PC-3 (cell line): ENCODE results near the gene CHN1. TPM values are rescaled to one million over a fixed set of nuclear protein-coding genes. Genes with fewer than 3 reads are reported as not detected.

Experiments used
- ATAC-seq: fragments of 200-7000 bp; cut with Tn5 transposase; 2 replicates; pipeline ENCODE4 v1.9.1; 2020; ENCODE audit warnings: mild to moderate bottlenecking, moderate library complexity
- BruUV-seq: library from RNA; stranded (reverse); fragments of 400-500 nt; replicated peaks from 2 replicates; lab custom pipeline; 2021; lab: Mats Ljungman, UMichigan
- CTCF ChIA-PET: fragments of 300-600 bp; sonication (Branson Sonifier 250); formaldehyde crosslinking; loops from one replicate; lab custom pipeline; 2022; ENCODE audit warnings: antibody characterized with exemption; lab: Charles Lee
- POLR2A ChIA-PET: fragments of 300-600 bp; sonication (Branson Sonifier 250); formaldehyde crosslinking; loops from one replicate; lab custom pipeline; 2022; ENCODE audit warnings: antibody characterized with exemption; ENCODE audit not compliant: unreplicated experiment; lab: Charles Lee
- DNase-seq: peaks from one replicate; pipeline ENCODE4 v3.0.0-alpha.2; 2015
- H2AFZ ChIP-seq: fragments of 300-600 bp; sonication (generic); 2 replicates; pipeline ENCODE4 v1.6.0; 2016; ENCODE audit warnings: antibody characterized with exemption, low read length
- H3F3A ChIP-seq: fragments of 300-600 bp; sonication (generic); one replicate; pipeline ENCODE4 v1.6.0; 2017; ENCODE audit warnings: antibody characterized with exemption, low read length, control low read depth, mild to moderate bottlenecking; ENCODE audit not compliant: unreplicated experiment
- H3K27ac ChIP-seq: fragments of 300-600 bp; sonication (generic); 2 replicates; pipeline ENCODE4 v1.5.1; 2016; ENCODE audit warnings: mild to moderate bottlenecking, low read length
- H3K27me3 ChIP-seq: fragments of 300-600 bp; sonication (generic); 2 replicates; pipeline ENCODE4 v1.6.1; 2016; ENCODE audit warnings: low read length, mixed read lengths
- H3K36me3 ChIP-seq: fragments of 300-600 bp; sonication (generic); 2 replicates; pipeline ENCODE4 v1.6.1; 2016; ENCODE audit warnings: low read depth, mixed run types, low read length, mixed read lengths
- H3K4me1 ChIP-seq: fragments of 300-600 bp; sonication (generic); 2 replicates; pipeline ENCODE4 v1.5.1; 2016; ENCODE audit warnings: low read length; ENCODE audit not compliant: insufficient read depth
- H3K4me2 ChIP-seq: fragments of 300-600 bp; sonication (generic); 2 replicates; pipeline ENCODE4 v1.6.0; 2016; ENCODE audit warnings: low read length
- H3K4me3 ChIP-seq: fragments of 300-600 bp; sonication (generic); 2 replicates; pipeline ENCODE4 v1.5.1; 2016; ENCODE audit warnings: mild to moderate bottlenecking, low read length, mixed read lengths
- H3K79me2 ChIP-seq: fragments of 300-600 bp; sonication (generic); 2 replicates; pipeline ENCODE4 v1.6.1; 2017; ENCODE audit warnings: low read length, mixed read lengths
- H3K9ac ChIP-seq: fragments of 300-600 bp; sonication (generic); 2 replicates; pipeline ENCODE4 v1.6.0; 2016; ENCODE audit warnings: mild to moderate bottlenecking, low read length
- H3K9me2 ChIP-seq: fragments of 300-600 bp; sonication (generic); replicated peaks from 2 replicates; pipeline ENCODE4 v1.6.1; 2016; ENCODE audit warnings: mixed run types, low read length, mixed read lengths
- H3K9me3 ChIP-seq: fragments of 300-600 bp; sonication (generic); 2 replicates; pipeline ENCODE4 v1.6.1; 2016; ENCODE audit warnings: low read length, mixed read lengths
- H4K20me1 ChIP-seq: fragments of 300-600 bp; sonication (generic); 2 replicates; pipeline ENCODE4 v1.6.1; 2016; ENCODE audit warnings: low read length, mixed read lengths
- EZH2 ChIP-seq: fragments of 300-600 bp; sonication (generic); IDR thresholded peaks from one replicate; pipeline ENCODE4 v1.6.1; 2017; ENCODE audit warnings: antibody characterized with exemption, mild to moderate bottlenecking, low read length; ENCODE audit not compliant: unreplicated experiment
- EZH2phosphoT487 ChIP-seq: fragments of 300-600 bp; sonication (generic); IDR thresholded peaks from 2 replicates; pipeline ENCODE4 v1.6.1; 2018; ENCODE audit warnings: mild to moderate bottlenecking, antibody characterized with exemption, low read length, borderline replicate concordance
- intact Hi-C: fragments of 100-400 bp; cut with micrococcal nuclease; formaldehyde crosslinking; loops from 2 replicates; pipeline ENCODE4 v1.9.0; 2023
- total RNA-seq: library from RNA; depleted of rRNA; stranded (reverse); fragments of >200 nt; gene quantifications from 2 replicates; pipeline ENCODE4 v1.2.3, GENCODE V29; 2014
- TF ChIP-seq, protein P1 (sequence below): fragments of 300-600 bp; sonication (generic); conservative IDR thresholded peaks from 2 replicates; pipeline ENCODE4 v1.5.1; 2017; ENCODE audit warnings: antibody characterized with exemption, low read depth, mild to moderate bottlenecking, low read length

CHN1 gene
- total RNA-seq, 1 experiment from 2014 or later, result 7.8 TPM

GRCh38 chr2:174877751-174878150 is 127.4 kb downstream of the CHN1 start:
- Histone ChIP-seq H3K9ac (no peak overlapping the region), H3K4me3 (no peak overlapping the region), H3K9me3 (no peaks in the 10 kb centered on the region), H4K20me1 (no peaks in the 10 kb centered on the region), H3K9me2 (no peaks in the 10 kb centered on the region), H3F3A (no peaks in the 10 kb centered on the region), H3K4me2 (no peak overlapping the region), H3K36me3 (no peaks in the 10 kb centered on the region), H3K79me2 (no peaks in the 10 kb centered on the region), H2AFZ (no peak overlapping the region), H3K4me1 (no peaks in the 10 kb centered on the region), H3K27ac (no peak overlapping the region), H3K27me3 (no peaks in the 10 kb centered on the region)
- TF ChIP-seq, protein P1, sequence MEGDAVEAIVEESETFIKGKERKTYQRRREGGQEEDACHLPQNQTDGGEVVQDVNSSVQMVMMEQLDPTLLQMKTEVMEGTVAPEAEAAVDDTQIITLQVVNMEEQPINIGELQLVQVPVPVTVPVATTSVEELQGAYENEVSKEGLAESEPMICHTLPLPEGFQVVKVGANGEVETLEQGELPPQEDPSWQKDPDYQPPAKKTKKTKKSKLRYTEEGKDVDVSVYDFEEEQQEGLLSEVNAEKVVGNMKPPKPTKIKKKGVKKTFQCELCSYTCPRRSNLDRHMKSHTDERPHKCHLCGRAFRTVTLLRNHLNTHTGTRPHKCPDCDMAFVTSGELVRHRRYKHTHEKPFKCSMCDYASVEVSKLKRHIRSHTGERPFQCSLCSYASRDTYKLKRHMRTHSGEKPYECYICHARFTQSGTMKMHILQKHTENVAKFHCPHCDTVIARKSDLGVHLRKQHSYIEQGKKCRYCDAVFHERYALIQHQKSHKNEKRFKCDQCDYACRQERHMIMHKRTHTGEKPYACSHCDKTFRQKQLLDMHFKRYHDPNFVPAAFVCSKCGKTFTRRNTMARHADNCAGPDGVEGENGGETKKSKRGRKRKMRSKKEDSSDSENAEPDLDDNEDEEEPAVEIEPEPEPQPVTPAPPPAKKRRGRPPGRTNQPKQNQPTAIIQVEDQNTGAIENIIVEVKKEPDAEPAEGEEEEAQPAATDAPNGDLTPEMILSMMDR, result no peak
- TF ChIP-seq EZH2phosphoT487 (no peak), EZH2 (no peak)
- ChIA-PET POLR2A (no interaction called here), CTCF (interaction anchor here (0.6 kb wide), 1 partner anchor 35 kb away, joined by 5 read pairs; no protein-coding TSS in a partner anchor)
- BruUV-seq, result no TSS peak
- intact Hi-C loops, result no loop called here
- ATAC-seq (no peak), DNase-seq (no peak)

- ChIA-PET POLR2A (no interaction called here), CTCF (no interaction called here)
- Histone ChIP-seq H3K4me3 (no peak overlapping the region), H3K27me3 (no peaks in the 10 kb centered on the region), H2AFZ (no peak overlapping the region), H4K20me1 (no peaks in the 10 kb centered on the region), H3K79me2 (no peaks in the 10 kb centered on the region), H3K4me2 (no peak overlapping the region), H3K36me3 (no peaks in the 10 kb centered on the region), H3K4me1 (no peaks in the 10 kb centered on the region), H3K27ac (no peak overlapping the region), H3K9me3 (no peaks in the 10 kb centered on the region), H3K9ac (no peak overlapping the region), H3K9me2 (no peaks in the 10 kb centered on the region), H3F3A (no peaks in the 10 kb centered on the region)
- BruUV-seq, result no TSS peak
- ATAC-seq (no peak), DNase-seq (no peak)
- TF ChIP-seq EZH2, result no peak
- no peak for TF ChIP-seq EZH2phosphoT487
- TF ChIP-seq, protein P1, result no peak
- intact Hi-C loops, result no loop called here
These were observed 127.9 kb downstream of the CHN1 start for GRCh38 chr2:174877301-174877700.

DNA sequence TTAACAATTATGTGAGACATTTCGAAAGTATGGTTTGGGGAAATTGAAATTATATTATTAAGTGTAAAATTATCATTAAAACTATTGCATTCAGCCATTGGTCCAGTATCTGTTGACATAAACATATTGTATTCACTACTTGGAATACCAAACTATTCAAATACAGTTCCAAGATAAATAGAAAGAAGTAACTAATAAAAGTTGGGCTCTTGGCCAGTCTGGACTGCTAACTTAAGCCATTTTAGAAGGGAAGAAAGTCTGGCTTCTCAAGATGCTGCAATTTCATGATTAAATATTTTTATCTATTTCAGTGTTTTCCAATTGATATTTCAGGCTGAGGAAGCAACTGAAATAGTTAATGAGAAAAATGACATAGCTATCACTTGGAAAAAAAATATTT is 131.1 kb downstream of the CHN1 start:
- no peak overlapping the region for H3K4me3 ChIP-seq
- no peaks in the 10 kb centered on the region for H3K79me2 ChIP-seq
- H3K27ac ChIP-seq, result no peak overlapping the region
- intact Hi-C loops, result no loop called here
- TF ChIP-seq, protein P1, result no peak
- TF ChIP-seq EZH2 (no peak), EZH2phosphoT487 (no peak)
- no peaks in the 10 kb centered on the region for H3K9me2 ChIP-seq
- no peak overlapping the region for H2AFZ ChIP-seq
- H3K27me3 ChIP-seq, result no peaks in the 10 kb centered on the region
- H3K9ac ChIP-seq, result no peak overlapping the region
- no peaks in the 10 kb centered on the region for H4K20me1 ChIP-seq
- no peaks in the 10 kb centered on the region for H3K4me1 ChIP-seq
- CTCF ChIA-PET, result no interaction called here
- ATAC-seq, result no peak
- H3K4me2 ChIP-seq, result no peak overlapping the region
- H3F3A ChIP-seq, result no peaks in the 10 kb centered on the region
- DNase-seq, result no peak
- H3K9me3 ChIP-seq, result no peaks in the 10 kb centered on the region
- no TSS peak for BruUV-seq
- no peaks in the 10 kb centered on the region for H3K36me3 ChIP-seq
- POLR2A ChIA-PET, result no interaction called here
